Measurements from ENCODE around the gene BMERB1. TPM values are rescaled to one million over a fixed set of nuclear protein-coding genes. Genes with fewer than 3 reads are reported as not detected.
A peak's percentile ranks its signal among the peaks of the same experiment; 100 is the strongest.

Gene BMERB1
- total RNA-seq, 4 donors from 2014 or later: 75.6 to 103 (median 92.9) TPM

DNA sequence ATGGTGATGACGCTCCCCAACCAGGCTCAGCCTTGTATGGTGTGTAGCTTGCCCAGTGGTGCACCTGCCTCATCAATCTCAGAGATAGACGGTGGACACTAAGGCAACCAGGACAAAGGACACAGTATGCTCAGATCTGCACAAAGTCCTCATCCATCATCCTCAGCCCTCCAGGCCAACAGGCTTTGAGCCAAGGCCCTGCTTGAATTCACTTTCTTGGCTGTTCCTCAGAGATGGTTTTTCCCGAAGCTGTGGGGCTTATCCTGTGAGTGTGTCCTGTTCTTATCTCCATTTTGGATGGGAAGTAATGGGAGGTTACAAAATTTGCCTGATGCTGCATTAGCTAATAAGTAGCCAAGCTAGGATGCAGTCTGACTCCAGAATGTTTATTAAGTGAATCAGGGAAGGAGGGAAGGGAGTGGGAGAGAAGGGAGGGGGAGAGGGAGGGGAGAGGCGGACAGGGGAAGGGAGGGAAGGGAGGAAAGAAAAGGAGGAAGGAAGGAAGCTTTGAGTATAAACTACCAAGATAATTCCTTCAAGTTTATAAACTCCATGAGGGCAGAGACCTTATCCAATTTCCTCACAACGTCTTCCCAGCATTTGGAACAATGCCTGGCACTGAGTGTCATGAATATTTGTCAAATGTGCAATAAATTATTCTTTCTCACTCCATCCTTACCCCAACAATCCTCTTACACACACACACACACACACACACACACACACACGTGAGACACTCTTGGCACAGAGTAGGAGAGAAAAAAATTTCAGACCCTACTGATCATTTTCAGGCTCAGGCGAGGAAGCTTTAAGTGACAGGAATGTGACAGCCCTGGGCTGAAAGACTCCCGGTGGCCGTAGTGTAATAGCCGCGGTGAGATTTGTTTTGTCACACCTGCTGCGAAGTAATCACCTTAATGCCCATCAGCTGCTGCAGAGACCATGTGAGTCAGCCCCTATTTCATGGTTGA, 84.3 kb downstream of the BMERB1 start:
- no peaks in the 10 kb centered on the region for H3K27me3 ChIP-seq
- WGBS: 22% methylated on average over 7 of the region's 12 CpGs
- TF ChIP-seq POLR2AphosphoS5 (IDR thresholded peaks at IDR 0.05) (peak; percentile 73 to 86), EP300 (IDR thresholded peaks at IDR 0.05) (peak; percentile 73), POLR2A (IDR thresholded peaks at IDR 0.05; ENCODE audit: low read depth) (no peak), CTCF (IDR thresholded peaks at IDR 0.05) (no peak)
- H3K27ac ChIP-seq (replicated peaks in 1 of 4): peak overlapping the region; percentile 72 to 84 (median 78)
- no peak overlapping the region for H3K4me3 ChIP-seq
- intact Hi-C loops (cut with DNase I): no loop called here
- DNase-seq (ENCODE audit: extremely low spot score): peak; percentile 95
- H3K36me3 ChIP-seq: peaks cover 0 to 18% (median 0%) of the 10 kb centered on the region in 4 donors
- H3K4me1 ChIP-seq: peaks cover 13 to 63% (median 61%) of the 10 kb centered on the region in 4 donors
- no peaks in the 10 kb centered on the region for H3K9me3 ChIP-seq

- no peak for TF ChIP-seq POLR2AphosphoS5 (IDR thresholded peaks at IDR 0.05)
- TF ChIP-seq CTCF (IDR thresholded peaks at IDR 0.05): no peak
- TF ChIP-seq EP300 (IDR thresholded peaks at IDR 0.05): no peak
- TF ChIP-seq POLR2A (IDR thresholded peaks at IDR 0.05; ENCODE audit: low read depth): no peak
- 76% methylated on average over 9 of the region's 9 CpGs for WGBS
- intact Hi-C loops (cut with DNase I): no loop called here
Measured at GRCh38 chr16:15519790-15520189, 85.4 kb downstream of the BMERB1 start.

GRCh38 chr16:15521390-15521757, 87.0 kb downstream of the BMERB1 start:
- DNase-seq (ENCODE audit: extremely low spot score): no peak
- Histone ChIP-seq H3K9me3 (peaks cover 0 to 4% (median 0%) of the 10 kb centered on the region in 4 donors), H3K4me3 (no peak overlapping the region), H3K27me3 (no peaks in the 10 kb centered on the region), H3K36me3 (peaks cover 0 to 6% (median 0%) of the 10 kb centered on the region in 4 donors), H3K4me1 (peaks cover 13 to 71% (median 70%) of the 10 kb centered on the region in 4 donors), H3K27ac (replicated peaks in 1 of 4) (peak overlapping the region; percentile 72 to 84 (median 78))
- TF ChIP-seq POLR2A (IDR thresholded peaks at IDR 0.05; ENCODE audit: low read depth): no peak
- TF ChIP-seq POLR2AphosphoS5 (IDR thresholded peaks at IDR 0.05): no peak
- no peak for TF ChIP-seq EP300 (IDR thresholded peaks at IDR 0.05)
- no peak for TF ChIP-seq CTCF (IDR thresholded peaks at IDR 0.05)
- intact Hi-C loops (cut with DNase I): no loop called here

More at GRCh38 chr16:15519790-15520189, 85.4 kb downstream of the BMERB1 start:
- H3K4me1 ChIP-seq: peaks cover 13 to 71% (median 70%) of the 10 kb centered on the region in 4 donors
- H3K27ac ChIP-seq (replicated peaks in 1 of 4): peak overlapping the region; percentile 72 to 84 (median 78)
- H3K27me3 ChIP-seq: no peaks in the 10 kb centered on the region
- DNase-seq (ENCODE audit: extremely low spot score): no peak
- H3K9me3 ChIP-seq: no peaks in the 10 kb centered on the region
- no peak overlapping the region for H3K4me3 ChIP-seq
- peaks cover 0 to 18% (median 0%) of the 10 kb centered on the region in 4 donors for H3K36me3 ChIP-seq

DNA sequence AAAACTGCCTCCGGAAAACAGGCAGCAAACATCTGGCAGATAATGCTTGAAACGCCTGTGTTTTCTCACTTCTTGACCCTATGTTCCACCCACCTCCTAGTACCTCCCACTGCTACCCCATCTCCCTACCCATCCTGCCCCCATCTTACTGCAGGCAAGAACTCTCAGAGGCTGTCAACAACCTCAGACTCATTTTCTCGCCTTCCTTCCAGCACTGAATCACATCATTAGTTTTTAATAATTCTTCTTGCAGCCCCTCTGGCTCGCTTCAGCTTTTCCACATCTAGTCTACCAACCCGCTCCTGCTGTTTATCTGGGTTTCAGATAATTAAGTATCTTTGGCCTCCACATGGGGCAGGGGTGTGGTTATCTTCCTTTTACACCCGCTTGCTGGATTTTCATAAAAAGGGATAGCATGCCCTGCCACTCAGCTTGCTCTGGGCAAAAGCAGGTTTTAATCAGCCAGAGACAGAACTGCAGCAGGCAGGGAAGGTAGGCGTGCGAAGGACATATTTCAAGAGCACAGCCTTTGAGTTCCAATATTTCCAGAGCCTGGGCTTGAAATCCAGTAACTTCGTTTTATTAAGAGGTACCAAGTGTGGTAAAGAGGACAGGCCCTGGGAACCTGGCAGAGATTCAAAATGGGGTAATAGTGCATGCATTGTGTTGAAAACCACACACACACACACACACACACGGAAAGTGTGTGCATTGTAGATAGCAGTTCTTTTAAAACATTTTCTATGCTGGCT, 87.5 kb downstream of the BMERB1 start:
- intact Hi-C loops (cut with DNase I): no loop called here
- Histone ChIP-seq H3K36me3 (peaks cover 0 to under 1% (median 0%) of the 10 kb centered on the region in 4 donors), H3K9me3 (peaks cover 0 to 4% (median 0%) of the 10 kb centered on the region in 4 donors), H3K4me1 (peaks cover 13 to 71% (median 70%) of the 10 kb centered on the region in 4 donors), H3K27me3 (no peaks in the 10 kb centered on the region), H3K27ac (replicated peaks in 1 of 4) (peak overlapping the region; percentile 72 to 84 (median 78)), H3K4me3 (no peak overlapping the region)
- no peak for DNase-seq (ENCODE audit: extremely low spot score)
- 61% methylated on average over 10 of the region's 10 CpGs for WGBS
- peak in 1 of 2 donors; percentile 47 for TF ChIP-seq POLR2AphosphoS5 (IDR thresholded peaks at IDR 0.05)
- TF ChIP-seq POLR2A (IDR thresholded peaks at IDR 0.05; ENCODE audit: low read depth): no peak
- no peak for TF ChIP-seq CTCF (IDR thresholded peaks at IDR 0.05)
- TF ChIP-seq EP300 (IDR thresholded peaks at IDR 0.05): no peak
